Prostate gland (tissue), 2 donors: ENCODE data around the gene MYO1B.

Experiments
- CTCF ChIP-seq, 4 experiments: fragments of 200-600 bp in 2 of 4; fragments of 450-650 bp in 2 of 4; sonication (generic) in 2 of 4; IDR thresholded peaks; 1 replicate in 3 of 4; 2 replicates in 1 of 4; pipeline ENCODE4 v1.5.1; 2016 to 2019; ENCODE audit warnings: antibody characterized with exemption in 4 of 4, mild to moderate bottlenecking in 2 of 4, moderate library complexity in 2 of 4
- POLR2A ChIP-seq: fragments of 450-650 bp; IDR thresholded peaks from one replicate; pipeline ENCODE4 v1.6.1; 2016; ENCODE audit warnings: antibody characterized with exemption, mild to moderate bottlenecking
- POLR2AphosphoS5 ChIP-seq: sonication (generic); formaldehyde crosslinking; IDR thresholded peaks from one replicate; pipeline ENCODE4 v1.6.1; 2017; ENCODE audit warnings: antibody characterized with exemption

- TF ChIP-seq POLR2AphosphoS5 (no peak), CTCF (IDR thresholded peaks at IDR 0.05) (no peak), POLR2A (no peak)
These were observed 23.5 kb upstream of the MYO1B start for GRCh38 chr2:191221666-191222065.
